DMS53 (cell line): ENCODE results near the gene ISLR2.

Experiments used
- DNase-seq: peaks from one replicate; lab custom pipeline; 2025; lab: John Stamatoyannopoulos, UW

Gene ISLR2

GRCh38 chr15:74178326-74179100 is 48.1 kb downstream of the ISLR2 start:
- no peak for DNase-seq

DNA sequence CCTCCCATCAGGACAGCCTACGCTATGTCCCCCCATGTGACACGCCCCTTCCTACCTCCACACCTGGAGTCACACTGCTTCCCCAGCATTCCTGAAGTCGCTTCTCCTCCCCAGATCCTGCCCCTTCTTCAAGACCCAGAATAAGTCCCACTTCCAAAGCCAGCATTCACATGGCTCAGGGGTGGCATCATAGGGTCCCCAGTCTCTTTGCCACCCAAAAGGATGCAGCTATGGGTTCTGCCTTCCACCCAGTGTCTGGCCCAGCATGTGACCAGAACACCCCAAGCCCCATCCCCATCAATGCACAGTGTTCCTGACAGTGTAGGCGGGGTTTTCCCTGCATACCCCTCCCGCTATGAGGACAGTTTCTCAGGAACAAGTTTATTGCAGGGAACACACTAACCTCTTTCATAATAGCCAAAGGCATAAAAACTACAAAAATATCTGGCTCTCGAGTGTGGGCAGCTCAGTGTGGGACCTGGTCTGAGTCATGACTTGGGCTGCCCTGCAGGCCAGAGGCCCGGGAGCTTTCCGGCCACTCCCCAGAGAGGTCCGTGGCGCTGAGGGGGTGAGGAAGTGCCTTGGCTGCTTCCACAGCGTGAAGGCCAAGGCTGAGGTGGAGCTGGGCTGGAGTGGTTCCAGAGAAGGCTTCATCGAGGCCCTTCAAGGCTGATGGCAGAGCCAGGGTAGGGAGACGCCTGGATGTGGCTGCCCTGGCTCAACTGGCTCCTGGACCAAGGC is 48.9 kb downstream of the ISLR2 start:
- DNase-seq: no peak

- no peak for DNase-seq
These were observed 49.8 kb downstream of the ISLR2 start for GRCh38 chr15:74179983-74180880.

DNA sequence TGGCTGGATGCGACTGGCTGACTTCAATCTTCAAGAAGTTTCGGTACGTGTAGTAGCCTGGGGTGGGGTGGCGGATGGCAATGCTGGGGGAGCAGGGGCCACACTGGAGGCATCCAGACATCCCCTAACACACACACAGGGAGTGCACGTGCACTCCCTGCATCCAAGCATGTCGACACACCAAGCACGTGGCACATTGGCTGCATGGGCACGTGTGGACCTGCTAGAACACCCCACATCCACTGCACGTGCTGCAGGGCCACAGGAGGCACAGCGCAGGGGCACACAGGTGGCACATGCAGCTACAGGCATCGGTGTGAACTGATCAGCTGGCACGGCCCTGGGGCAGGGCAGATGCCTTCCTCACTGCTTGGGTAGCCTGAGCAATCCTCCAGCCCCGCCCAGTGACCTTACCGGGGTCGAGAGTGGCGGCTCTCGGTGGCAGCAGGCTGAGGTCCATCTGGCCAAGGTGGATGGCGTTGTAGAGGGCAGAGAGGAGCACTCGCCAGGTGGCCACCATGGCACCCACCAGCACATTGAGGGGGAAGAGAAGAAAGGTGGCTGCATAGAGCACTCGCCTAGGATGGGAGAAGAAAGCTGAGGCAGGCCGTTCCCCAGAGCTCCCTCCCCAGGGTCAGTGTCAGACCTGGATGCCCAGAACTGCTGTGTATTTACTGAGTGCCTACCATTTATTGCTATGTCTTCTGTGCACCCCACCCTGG is 50.7 kb downstream of the ISLR2 start:
- DNase-seq: no peak

DNA sequence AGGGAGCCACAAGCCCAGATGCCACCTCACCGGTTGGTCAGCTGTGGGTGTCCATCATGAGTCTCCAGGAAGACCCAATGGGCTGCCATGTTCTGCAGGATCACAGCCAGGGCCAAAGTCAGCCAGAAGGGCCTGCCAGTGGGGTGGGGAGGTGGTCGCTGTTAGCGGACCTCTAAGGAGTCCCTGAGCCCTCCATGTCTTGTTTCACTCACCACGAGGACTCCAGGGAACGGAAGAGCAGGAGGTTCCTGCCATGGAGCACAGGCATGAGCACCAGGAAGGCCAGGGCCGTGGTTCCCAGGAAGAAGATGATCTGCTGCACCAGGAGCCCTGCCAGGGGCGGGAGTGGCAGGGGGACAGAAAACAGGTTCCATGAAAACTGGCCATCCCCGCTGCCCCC is 51.7 kb downstream of the ISLR2 start:
- no peak for DNase-seq

GRCh38 chr15:74184582-74185091 is 54.3 kb downstream of the ISLR2 start:
- no peak for DNase-seq

GRCh38 chr15:74185710-74186348 is 55.4 kb downstream of the ISLR2 start:
- no peak for DNase-seq
